PC-3 (cell line): ENCODE results near the gene BLCAP.

ENCODE experiments used
- CTCF ChIP-seq: fragments of 300-600 bp; sonication (generic); conservative IDR thresholded peaks from 2 replicates; pipeline ENCODE4 v1.5.1; 2017; ENCODE audit warnings: antibody characterized with exemption, low read depth, mild to moderate bottlenecking, low read length
- EZH2 ChIP-seq: fragments of 300-600 bp; sonication (generic); IDR thresholded peaks from one replicate; pipeline ENCODE4 v1.6.1; 2017; ENCODE audit warnings: antibody characterized with exemption, mild to moderate bottlenecking, low read length; ENCODE audit not compliant: unreplicated experiment
- EZH2phosphoT487 ChIP-seq: fragments of 300-600 bp; sonication (generic); IDR thresholded peaks from 2 replicates; pipeline ENCODE4 v1.6.1; 2018; ENCODE audit warnings: mild to moderate bottlenecking, antibody characterized with exemption, low read length, borderline replicate concordance

DNA sequence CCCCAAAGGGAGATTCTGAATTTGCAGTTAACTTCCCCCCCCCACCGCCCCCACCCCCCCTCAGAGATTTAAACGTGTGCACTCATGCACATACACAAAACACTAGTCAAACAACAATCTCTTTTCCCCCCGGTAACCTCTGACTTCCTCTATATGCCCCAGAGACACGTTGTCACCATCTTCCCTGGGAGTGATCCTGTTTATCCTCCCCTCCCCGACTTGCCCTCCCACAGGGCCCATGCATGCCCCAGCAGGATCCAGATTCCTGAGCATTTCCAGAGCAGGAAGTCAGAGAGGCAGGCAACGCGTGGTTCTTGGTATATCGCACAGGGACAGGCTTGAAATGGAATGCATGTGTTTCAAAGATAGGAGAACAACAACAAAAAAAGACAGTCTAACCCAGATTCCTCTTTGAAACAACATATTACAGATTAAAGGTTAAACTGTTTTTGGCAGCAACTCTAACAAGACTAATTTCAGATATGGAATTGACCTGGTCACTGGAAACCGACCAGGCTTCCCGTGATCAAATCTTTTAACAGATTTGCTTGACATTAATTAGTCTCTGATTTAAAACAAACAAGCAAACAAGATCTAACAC, 1.3 kb downstream of the BLCAP start:
- TF ChIP-seq CTCF (no peak), EZH2phosphoT487 (no peak), EZH2 (no peak)
